Activated T-helper 1 cell treated with anti-CD3 and anti-CD28 coated beads, Interleukin-12 subunit alpha, Interleukin-12 subunit beta, Interleukin-2, Interleukin-4 antibody, amounts not matched to agents 30 ng/mL and 10 ng/mL and 1 ng/mL, durations not matched to agents 14 hours and 24 hours and 36 hours (primary cell): ENCODE data around the gene PAIP2B. TPM values are rescaled to one million over a fixed set of nuclear protein-coding genes. Genes with fewer than 3 reads are reported as not detected.

ENCODE experiments used
- DNase-seq: peaks from one replicate; pipeline ENCODE4 v3.0.0; 2021; ENCODE audit warnings: low spot score
- H3K27ac Mint-ChIP-seq: one replicate; pipeline ENCODE4 v1.8.0; 2021; ENCODE audit warnings: mild to moderate bottlenecking, mixed read lengths
- H3K27me3 Mint-ChIP-seq: one replicate; pipeline ENCODE4 v1.8.0; 2022; ENCODE audit warnings: mild to moderate bottlenecking, moderate library complexity, mixed read lengths; ENCODE audit not compliant: insufficient read depth
- H3K36me3 Mint-ChIP-seq: one replicate; pipeline ENCODE4 v1.8.0; 2021; ENCODE audit warnings: low read depth, mixed read lengths
- H3K4me1 Mint-ChIP-seq: one replicate; pipeline ENCODE4 v1.8.0; 2021; ENCODE audit warnings: low read depth, mixed read lengths
- H3K4me3 Mint-ChIP-seq: one replicate; pipeline ENCODE4 v1.8.0; 2021; ENCODE audit warnings: mild to moderate bottlenecking, moderate library complexity, mixed read lengths
- H3K9me3 Mint-ChIP-seq: one replicate; pipeline ENCODE4 v1.8.0; 2021; ENCODE audit warnings: mixed read lengths
- intact Hi-C: fragments of 100-400 bp; cut with micrococcal nuclease; formaldehyde crosslinking; loops from one replicate; pipeline ENCODE4 v1.15.1; 2024
- total RNA-seq: library from RNA; stranded (reverse); gene quantifications from 2 replicates; pipeline ENCODE4 v1.2.3, GENCODE V29; 2022

The PAIP2B gene
- total RNA-seq, 1 donor from 2014 or later = 0.41 TPM

DNA sequence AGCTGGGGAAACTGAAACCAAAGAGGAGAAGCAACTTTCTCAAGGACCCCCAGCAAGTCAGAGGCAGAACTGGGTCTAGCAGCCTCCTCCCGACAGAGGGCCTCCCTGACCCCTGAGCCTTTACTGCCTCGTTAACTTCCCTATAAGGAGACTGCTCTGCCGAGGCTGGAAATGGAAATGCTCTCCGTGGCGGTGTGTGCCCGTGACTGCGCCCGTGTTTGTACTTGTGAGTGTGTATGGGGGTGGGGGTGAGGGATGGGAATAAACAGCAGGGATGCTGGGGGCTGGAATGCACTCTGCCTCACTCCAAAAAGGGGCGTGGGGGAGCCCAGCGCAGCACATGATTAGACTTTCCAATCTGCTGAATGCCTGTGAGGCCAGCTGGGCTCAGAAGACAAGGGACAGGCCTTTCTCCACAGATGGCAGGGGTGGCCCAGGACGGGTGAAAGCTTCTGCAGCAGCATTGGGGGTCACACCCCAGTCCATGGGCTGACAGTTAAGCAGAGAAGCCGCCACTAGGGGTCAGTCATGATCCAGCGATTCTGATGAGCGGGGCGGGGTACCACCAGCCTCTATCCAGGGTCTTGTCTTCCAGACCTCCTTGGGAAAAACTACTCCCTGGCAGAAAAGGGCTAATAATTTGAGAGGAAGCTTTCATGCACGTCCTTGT, 69.6 kb downstream of the PAIP2B start:
- H3K4me3 Mint-ChIP-seq = no peak overlapping the region
- no peaks in the 10 kb centered on the region for H3K36me3 Mint-ChIP-seq

GRCh38 chr2:71156573-71156972, 70.3 kb downstream of the PAIP2B start:
- Mint-ChIP-seq H3K4me3 (no peak overlapping the region), H3K27ac (no peak overlapping the region), H3K4me1 (peaks cover 11% of the 10 kb centered on the region), H3K36me3 (no peaks in the 10 kb centered on the region), H3K9me3 (no peaks in the 10 kb centered on the region), H3K27me3 (peaks cover 6% of the 10 kb centered on the region)
- intact Hi-C loops = no loop called here
- no peak for DNase-seq

More for the DNA sequence above, 69.6 kb downstream of the PAIP2B start:
- Mint-ChIP-seq H3K27ac (no peak overlapping the region), H3K9me3 (no peaks in the 10 kb centered on the region), H3K4me1 (peaks cover 11% of the 10 kb centered on the region), H3K27me3 (peaks cover 6% of the 10 kb centered on the region)
- intact Hi-C loops = loop anchor here (1.0 kb wide), 1 partner anchor 353 kb away; no protein-coding TSS in a partner anchor
- peak; percentile 11 for DNase-seq

- Mint-ChIP-seq H3K9me3 (no peaks in the 10 kb centered on the region), H3K36me3 (peaks cover 2% of the 10 kb centered on the region)
- intact Hi-C loops = no loop called here
These were observed 71.1 kb downstream of the PAIP2B start for GRCh38 chr2:71155846-71156245.

DNA sequence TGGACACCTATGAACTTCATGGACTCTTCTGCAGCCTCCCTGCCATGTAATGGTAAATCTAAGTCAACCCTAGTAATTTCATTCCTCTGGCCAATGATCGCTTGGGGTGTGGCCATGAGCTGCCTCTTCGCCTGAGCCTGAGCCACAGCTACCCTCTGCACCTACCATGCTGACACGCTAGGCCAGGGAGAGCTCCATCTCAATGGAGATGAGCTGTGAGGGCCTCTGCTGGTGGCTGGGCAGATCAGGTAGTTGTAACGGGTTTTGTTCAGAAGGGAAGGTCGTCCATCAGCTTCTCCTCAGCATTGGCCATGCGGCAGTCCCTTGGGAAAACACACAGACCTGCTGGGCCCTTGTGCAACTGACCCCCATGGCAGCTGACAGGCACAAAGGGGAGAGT, 72.1 kb downstream of the PAIP2B start:
- peaks cover 11% of the 10 kb centered on the region for H3K4me1 Mint-ChIP-seq

More at GRCh38 chr2:71155846-71156245, 71.1 kb downstream of the PAIP2B start:
- DNase-seq = no peak
- peaks cover 11% of the 10 kb centered on the region for H3K4me1 Mint-ChIP-seq
- H3K27ac Mint-ChIP-seq = no peak overlapping the region
- H3K27me3 Mint-ChIP-seq = peaks cover 6% of the 10 kb centered on the region
- no peak overlapping the region for H3K4me3 Mint-ChIP-seq

GRCh38 chr2:71154279-71154678, 72.6 kb downstream of the PAIP2B start:
- Mint-ChIP-seq H3K9me3 (no peaks in the 10 kb centered on the region), H3K36me3 (peaks cover 8% of the 10 kb centered on the region), H3K27me3 (peaks cover under 1% of the 10 kb centered on the region), H3K4me1 (peaks cover 11% of the 10 kb centered on the region), H3K4me3 (no peak overlapping the region), H3K27ac (no peak overlapping the region)
- intact Hi-C loops = no loop called here
- DNase-seq = no peak

More for the DNA sequence above, 72.1 kb downstream of the PAIP2B start:
- intact Hi-C loops = no loop called here
- H3K27me3 Mint-ChIP-seq = peaks cover 5% of the 10 kb centered on the region
- no peak for DNase-seq
- no peak overlapping the region for H3K27ac Mint-ChIP-seq
- H3K4me3 Mint-ChIP-seq = no peak overlapping the region
- no peaks in the 10 kb centered on the region for H3K9me3 Mint-ChIP-seq
- peaks cover 8% of the 10 kb centered on the region for H3K36me3 Mint-ChIP-seq

GRCh38 chr2:71153585-71154224, 73.2 kb downstream of the PAIP2B start:
- intact Hi-C loops = no loop called here
- peaks cover 12% of the 10 kb centered on the region for H3K36me3 Mint-ChIP-seq
- H3K4me3 Mint-ChIP-seq = no peak overlapping the region
- no peaks in the 10 kb centered on the region for H3K27me3 Mint-ChIP-seq
- peaks cover 11% of the 10 kb centered on the region for H3K4me1 Mint-ChIP-seq
- no peaks in the 10 kb centered on the region for H3K9me3 Mint-ChIP-seq
- no peak for DNase-seq
- H3K27ac Mint-ChIP-seq = no peak overlapping the region

DNA sequence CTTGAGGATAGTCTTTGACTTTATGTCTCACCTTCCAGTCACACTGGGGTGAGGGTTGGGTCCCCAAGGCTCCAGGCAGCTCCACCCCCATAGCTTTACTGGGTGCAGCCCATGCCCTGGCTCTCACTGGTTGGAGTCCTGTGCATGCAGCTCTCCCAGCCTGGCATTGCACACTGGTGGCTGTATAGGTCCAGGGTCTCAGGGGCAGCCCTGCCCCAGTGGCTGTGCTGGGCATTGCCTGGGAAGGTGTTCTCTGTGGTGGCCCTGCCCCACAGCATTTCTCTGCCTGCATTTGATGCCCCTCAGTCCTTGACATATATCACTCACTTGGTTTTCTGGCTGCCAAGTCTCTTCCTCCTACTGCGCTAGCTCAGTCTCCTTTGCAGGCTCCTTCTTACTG, 75.3 kb downstream of the PAIP2B start:
- no peak for DNase-seq
- H3K4me3 Mint-ChIP-seq = no peak overlapping the region
- H3K4me1 Mint-ChIP-seq = no peaks in the 10 kb centered on the region
- no peaks in the 10 kb centered on the region for H3K27me3 Mint-ChIP-seq
- H3K27ac Mint-ChIP-seq = no peak overlapping the region
- H3K36me3 Mint-ChIP-seq = peaks cover 26% of the 10 kb centered on the region
- intact Hi-C loops = no loop called here
- no peaks in the 10 kb centered on the region for H3K9me3 Mint-ChIP-seq

GRCh38 chr2:71150082-71150816, 76.7 kb downstream of the PAIP2B start:
- no peaks in the 10 kb centered on the region for H3K9me3 Mint-ChIP-seq
- H3K4me3 Mint-ChIP-seq = no peak overlapping the region
- no peaks in the 10 kb centered on the region for H3K27me3 Mint-ChIP-seq
- no peak overlapping the region for H3K27ac Mint-ChIP-seq
- peaks cover 36% of the 10 kb centered on the region for H3K36me3 Mint-ChIP-seq
- no peaks in the 10 kb centered on the region for H3K4me1 Mint-ChIP-seq
- intact Hi-C loops = no loop called here
- DNase-seq = no peak

GRCh38 chr2:71148506-71149063, 78.3 kb downstream of the PAIP2B start:
- H3K9me3 Mint-ChIP-seq = no peaks in the 10 kb centered on the region
- H3K27me3 Mint-ChIP-seq = no peaks in the 10 kb centered on the region
- intact Hi-C loops = no loop called here
- no peak for DNase-seq
- H3K4me1 Mint-ChIP-seq = no peaks in the 10 kb centered on the region
- H3K4me3 Mint-ChIP-seq = no peak overlapping the region
- H3K27ac Mint-ChIP-seq = no peak overlapping the region
- peaks cover 52% of the 10 kb centered on the region for H3K36me3 Mint-ChIP-seq

GRCh38 chr2:71143782-71144181, 83.1 kb downstream of the PAIP2B start:
- no peak for DNase-seq
- H3K27me3 Mint-ChIP-seq = no peaks in the 10 kb centered on the region
- H3K36me3 Mint-ChIP-seq = peaks cover 64% of the 10 kb centered on the region
- no peaks in the 10 kb centered on the region for H3K9me3 Mint-ChIP-seq
- H3K4me3 Mint-ChIP-seq = no peak overlapping the region
- intact Hi-C loops = no loop called here
- no peak overlapping the region for H3K27ac Mint-ChIP-seq
- H3K4me1 Mint-ChIP-seq = no peaks in the 10 kb centered on the region

DNA sequence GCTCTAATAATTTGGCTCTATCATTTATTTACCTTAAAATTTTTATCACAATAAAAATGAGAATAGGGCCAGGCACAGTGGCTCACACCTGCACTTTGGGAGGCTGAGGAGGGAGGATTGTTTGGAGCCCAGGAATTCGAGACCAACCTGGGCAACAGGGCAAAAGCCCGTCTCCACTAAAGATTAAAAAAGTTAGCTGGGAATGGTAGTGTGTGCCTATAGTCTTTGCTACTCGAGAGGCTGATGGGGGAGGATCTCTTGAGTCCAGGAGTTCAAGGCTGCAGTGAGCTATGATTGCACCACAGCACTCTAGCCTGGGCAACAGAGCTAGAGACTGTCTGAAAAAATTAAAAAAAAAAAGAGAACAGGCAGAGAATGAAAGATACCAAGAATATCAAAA, 90.7 kb downstream of the PAIP2B start:
- no peaks in the 10 kb centered on the region for H3K27me3 Mint-ChIP-seq
- no peak overlapping the region for H3K4me3 Mint-ChIP-seq
- no peaks in the 10 kb centered on the region for H3K4me1 Mint-ChIP-seq
- H3K36me3 Mint-ChIP-seq = peaks cover 25% of the 10 kb centered on the region
- no peaks in the 10 kb centered on the region for H3K9me3 Mint-ChIP-seq
- intact Hi-C loops = no loop called here
- H3K27ac Mint-ChIP-seq = no peak overlapping the region
- no peak for DNase-seq

DNA sequence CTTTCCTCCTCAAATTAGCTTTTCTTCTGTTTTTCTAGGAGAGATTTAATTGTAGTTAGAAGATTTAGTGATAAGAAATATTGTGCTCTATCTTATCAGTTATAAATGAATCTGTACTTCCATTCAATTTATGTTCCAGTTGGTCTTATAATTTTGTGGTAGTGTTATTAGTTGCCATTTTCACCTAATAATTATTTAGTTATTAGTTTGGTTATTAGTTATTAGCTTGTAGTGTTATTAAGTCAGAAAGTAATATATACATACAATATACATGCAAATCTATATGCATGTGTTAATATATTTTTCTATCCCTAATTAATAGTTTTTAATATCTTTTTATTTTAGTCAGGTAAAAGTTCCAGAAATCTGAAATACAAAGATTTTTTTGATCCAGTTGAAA, 93.3 kb downstream of the PAIP2B start:
- intact Hi-C loops = loop anchor here (5.0 kb wide), 1 partner anchor 156 kb away; the partner anchor contains the start of gene ANKRD53
- H3K36me3 Mint-ChIP-seq = peaks cover 12% of the 10 kb centered on the region
- no peak overlapping the region for H3K27ac Mint-ChIP-seq
- DNase-seq = no peak
- no peaks in the 10 kb centered on the region for H3K4me1 Mint-ChIP-seq
- no peaks in the 10 kb centered on the region for H3K27me3 Mint-ChIP-seq
- H3K9me3 Mint-ChIP-seq = no peaks in the 10 kb centered on the region
- no peak overlapping the region for H3K4me3 Mint-ChIP-seq
